NB4 (cell line): ENCODE results near the gene TOMM70.

Source experiments
- DNase-seq: peaks from one replicate; pipeline ENCODE4 v3.0.0; 2010; ENCODE audit warnings: low read depth
- H3K4me3 ChIP-seq: one replicate; pipeline ENCODE4 v1.5.1; 2011; ENCODE audit warnings: mild to moderate bottlenecking, low read depth, low read length, moderate library complexity
- CTCF ChIP-seq: IDR thresholded peaks from one replicate; pipeline ENCODE4 v1.5.1; 2012; ENCODE audit warnings: low read depth, low read length
- MAX ChIP-seq: IDR thresholded peaks from 2 replicates; pipeline ENCODE4 v1.6.1; 2011; ENCODE audit warnings: low read depth, low read length
- MYC ChIP-seq: IDR thresholded peaks from 2 replicates; pipeline ENCODE4 v1.6.1; 2011; ENCODE audit warnings: low read depth, low read length
- POLR2A ChIP-seq: IDR thresholded peaks from 2 replicates; pipeline ENCODE4 v1.6.1; 2011; ENCODE audit warnings: mild to moderate bottlenecking; ENCODE audit not compliant: insufficient read length; ENCODE audit errors: extremely low read depth

TOMM70 gene

GRCh38 chr3:100407164-100407563 is 6.3 kb upstream of the TOMM70 start:
- no peak overlapping the region for H3K4me3 ChIP-seq
- DNase-seq: no peak
- TF ChIP-seq MYC: no peak
- TF ChIP-seq MAX: no peak
- TF ChIP-seq POLR2A: no peak
- no peak for TF ChIP-seq CTCF

- H3K4me3 ChIP-seq: peak overlapping the region; percentile 94
- TF ChIP-seq CTCF: no peak
- no peak for TF ChIP-seq MYC
- TF ChIP-seq MAX: no peak
- no peak for TF ChIP-seq POLR2A
- DNase-seq: no peak
Measured at GRCh38 chr3:100404250-100404548, 3.3 kb upstream of the TOMM70 start.

GRCh38 chr3:100403362-100404249 is 2.7 kb upstream of the TOMM70 start:
- DNase-seq: peak; percentile 48
- peak; percentile 8 for TF ChIP-seq CTCF
- TF ChIP-seq MAX: no peak
- peak overlapping the region; percentile 94 for H3K4me3 ChIP-seq

- no peak for TF ChIP-seq MYC
- no peak for TF ChIP-seq MAX
- no peak for TF ChIP-seq CTCF
- no peak for TF ChIP-seq POLR2A
- peak; percentile 24 for DNase-seq
- H3K4me3 ChIP-seq: peak overlapping the region; percentile 94
Measured at GRCh38 chr3:100402891-100403290, 2.0 kb upstream of the TOMM70 start.

- DNase-seq: peak; percentile 55
- H3K4me3 ChIP-seq: peak overlapping the region; percentile 94
- TF ChIP-seq MAX (no peak), CTCF (no peak), MYC (no peak), POLR2A (no peak)
Measured at GRCh38 chr3:100402256-100402655, 1.4 kb upstream of the TOMM70 start.

GRCh38 chr3:100401674-100402041 is 769 bp upstream of the TOMM70 start:
- TF ChIP-seq CTCF (no peak), MYC (peak; percentile 67; the same call in 1 of the 2 replicates)
- H3K4me3 ChIP-seq: peak overlapping the region; percentile 94
- peak; percentile 74 for DNase-seq
